ENCODE measurements around the gene PTH2. TPM values are rescaled to one million over a fixed set of nuclear protein-coding genes. Genes with fewer than 3 reads are reported as not detected.

Gene PTH2
- total RNA-seq, 4 donors from 2014 or later: not detected

GRCh38 chr19:49433240-49433901 is 10.1 kb upstream of the PTH2 start:
- Histone ChIP-seq H3K27me3 (peaks cover 5 to 100% (median 77%) of the 10 kb centered on the region in 4 donors), H3K4me1 (peaks cover 2 to 27% (median 6%) of the 10 kb centered on the region in 4 donors), H3K4me3 (no peak overlapping the region), H3K27ac (replicated peaks in 1 of 4) (no peak overlapping the region), H3K9me3 (no peaks in the 10 kb centered on the region), H3K36me3 (no peaks in the 10 kb centered on the region)
- no peak for TF ChIP-seq CTCF (IDR thresholded peaks at IDR 0.05)
- no peak for DNase-seq (ENCODE audit: extremely low spot score)
- intact Hi-C loops (cut with DNase I): no loop called here
- WGBS: 34% methylated on average over 31 of the region's 31 CpGs

GRCh38 chr19:49432141-49433073 is 9.2 kb upstream of the PTH2 start:
- WGBS: 18% methylated on average over 26 of the region's 63 CpGs
- intact Hi-C loops (cut with DNase I): no loop called here
- TF ChIP-seq POLR2A (IDR thresholded peaks at IDR 0.05; ENCODE audit: low read depth) (no peak), CTCF (IDR thresholded peaks at IDR 0.05) (no peak), EP300 (IDR thresholded peaks at IDR 0.05) (no peak), POLR2AphosphoS5 (IDR thresholded peaks at IDR 0.05) (no peak)
- H3K27ac ChIP-seq (replicated peaks in 1 of 4): no peak overlapping the region
- H3K9me3 ChIP-seq: no peaks in the 10 kb centered on the region
- H3K4me3 ChIP-seq: no peak overlapping the region
- H3K4me1 ChIP-seq: peaks cover 9 to 37% (median 14%) of the 10 kb centered on the region in 4 donors
- peaks cover 10 to 100% (median 81%) of the 10 kb centered on the region in 4 donors for H3K27me3 ChIP-seq
- no peak for DNase-seq (ENCODE audit: extremely low spot score)
- no peaks in the 10 kb centered on the region for H3K36me3 ChIP-seq

GRCh38 chr19:49431330-49431749 is 8.1 kb upstream of the PTH2 start:
- Histone ChIP-seq H3K27ac (replicated peaks in 1 of 4) (no peak overlapping the region), H3K4me1 (peaks cover 9 to 34% (median 15%) of the 10 kb centered on the region in 4 donors), H3K9me3 (no peaks in the 10 kb centered on the region), H3K27me3 (peaks cover 10 to 100% (median 80%) of the 10 kb centered on the region in 4 donors), H3K4me3 (no peak overlapping the region), H3K36me3 (no peaks in the 10 kb centered on the region)
- 51% methylated on average over 17 of the region's 29 CpGs for WGBS
- no peak for DNase-seq (ENCODE audit: extremely low spot score)
- intact Hi-C loops (cut with DNase I): no loop called here
- TF ChIP-seq EP300 (IDR thresholded peaks at IDR 0.05): no peak
- no peak for TF ChIP-seq POLR2A (IDR thresholded peaks at IDR 0.05; ENCODE audit: low read depth)
- no peak for TF ChIP-seq POLR2AphosphoS5 (IDR thresholded peaks at IDR 0.05)
- no peak for TF ChIP-seq CTCF (IDR thresholded peaks at IDR 0.05)

- H3K9me3 ChIP-seq: no peaks in the 10 kb centered on the region
- no peak for DNase-seq (ENCODE audit: extremely low spot score)
- TF ChIP-seq EP300 (IDR thresholded peaks at IDR 0.05): no peak
- TF ChIP-seq CTCF (IDR thresholded peaks at IDR 0.05): no peak
- no peak for TF ChIP-seq POLR2AphosphoS5 (IDR thresholded peaks at IDR 0.05)
- TF ChIP-seq POLR2A (IDR thresholded peaks at IDR 0.05; ENCODE audit: low read depth): no peak
- WGBS: 65% methylated on average over 24 of the region's 28 CpGs
- H3K36me3 ChIP-seq: no peaks in the 10 kb centered on the region
- peaks cover 9 to 37% (median 18%) of the 10 kb centered on the region in 4 donors for H3K4me1 ChIP-seq
- H3K4me3 ChIP-seq: no peak overlapping the region
- H3K27ac ChIP-seq (replicated peaks in 1 of 4): no peak overlapping the region
- intact Hi-C loops (cut with DNase I): no loop called here
- peaks cover 10 to 100% (median 82%) of the 10 kb centered on the region in 4 donors for H3K27me3 ChIP-seq
These were observed 7.6 kb upstream of the PTH2 start for GRCh38 chr19:49430678-49431329.

All from esophagus muscularis mucosa (tissue), 4 donors.